Measurements from ENCODE around the gene RTEL1. TPM values are rescaled to one million over a fixed set of nuclear protein-coding genes. Genes with fewer than 3 reads are reported as not detected.

The RTEL1 gene
- total RNA-seq, 6 experiments from 2014 or later, result 9.6 to 16.3 (median 12.4) TPM

GRCh38 chr20:63734946-63735858, 77.1 kb downstream of the RTEL1 start:
- 41% methylated on average over 11 of the region's 48 CpGs for WGBS (ENCODE audit: insufficient coverage, low coverage, low lambda C conversion rate, missing lambda C conversion rate)
- TF ChIP-seq CTCF (IDR thresholded peaks at IDR 0.05) (no peak), POLR2A (IDR thresholded peaks at IDR 0.05) (no peak)
- intact Hi-C loops (cut with DNase I), result no loop called here
- ATAC-seq (peak; percentile 22 to 48 (median 36)), DNase-seq (peak; percentile 70 to 87 (median 86))
- H3K4me1 ChIP-seq, result peaks cover 0 to 13% (median 4%) of the 10 kb centered on the region in 4 donors
- H3K27me3 ChIP-seq, result no peaks in the 10 kb centered on the region
- H3K27ac ChIP-seq, result peak overlapping the region in 2 of 3 donors; percentile 50 to 91
- peak overlapping the region; percentile 65 to 92 (median 75) for H3K4me3 ChIP-seq
- H3K9me3 ChIP-seq, result no peaks in the 10 kb centered on the region
- peaks cover 0 to 3% (median 0%) of the 10 kb centered on the region in 4 donors for H3K36me3 ChIP-seq

- Histone ChIP-seq H3K9me3 (no peaks in the 10 kb centered on the region), H3K27ac (peak within 1 kb of the TSS in 2 of 3 donors; percentile 50 to 91), H3K27me3 (no peaks in the 10 kb centered on the region), H3K4me3 (peak within 1 kb of the TSS; percentile 65 to 92 (median 75)), H3K36me3 (peaks cover 0 to 3% (median 0%) of the 10 kb centered on the region in 4 donors), H3K4me1 (peaks cover 0 to 13% (median 5%) of the 10 kb centered on the region in 4 donors)
- DNase-seq (peak; percentile 79 to 94 (median 93)), ATAC-seq (peak; percentile 1 to 22 (median 10))
- intact Hi-C loops (cut with DNase I), result no loop called here
- TF ChIP-seq CTCF (IDR thresholded peaks at IDR 0.05), result no peak
- TF ChIP-seq POLR2A (IDR thresholded peaks at IDR 0.05), result no peak
- WGBS (ENCODE audit: insufficient coverage, low coverage, low lambda C conversion rate, missing lambda C conversion rate), result 27% methylated on average over 19 of the region's 31 CpGs
Observed at GRCh38 chr20:63735859-63736718, 78.0 kb downstream of the RTEL1 start, which contains the start of gene LIME1. LIME1 (plus strand) TSS chr20:63736664; CDS start chr20:63737550, 886 bp downstream.

GRCh38 chr20:63736893-63737694, 79.0 kb downstream of the RTEL1 start:
- Histone ChIP-seq H3K27ac (peak overlapping the region in 2 of 3 donors; percentile 21 to 91), H3K27me3 (no peaks in the 10 kb centered on the region), H3K9me3 (no peaks in the 10 kb centered on the region), H3K4me3 (peak overlapping the region; percentile 65 to 92 (median 75)), H3K36me3 (peaks cover 0 to 9% (median 0%) of the 10 kb centered on the region in 4 donors), H3K4me1 (peaks cover 0 to 20% (median 10%) of the 10 kb centered on the region in 4 donors)
- intact Hi-C loops (cut with DNase I), result no loop called here
- DNase-seq (peak; percentile 46 to 71 (median 71)), ATAC-seq (no peak)
- WGBS (ENCODE audit: insufficient coverage, low coverage, low lambda C conversion rate, missing lambda C conversion rate), result 0% methylated on average over 2 of the region's 30 CpGs
- no peak for TF ChIP-seq CTCF (IDR thresholded peaks at IDR 0.05)
- no peak for TF ChIP-seq POLR2A (IDR thresholded peaks at IDR 0.05)

- Histone ChIP-seq H3K9me3 (no peaks in the 10 kb centered on the region), H3K36me3 (peaks cover 0 to 15% (median 1%) of the 10 kb centered on the region in 4 donors), H3K4me1 (peaks cover 0 to 25% (median 13%) of the 10 kb centered on the region in 4 donors), H3K4me3 (peak overlapping the region; percentile 65 to 92 (median 75)), H3K27ac (peak overlapping the region in 2 of 3 donors; percentile 21 to 91), H3K27me3 (no peaks in the 10 kb centered on the region)
- WGBS (ENCODE audit: insufficient coverage, low coverage, low lambda C conversion rate, missing lambda C conversion rate), result 0% methylated on average over 2 of the region's 26 CpGs
- ATAC-seq (no peak), DNase-seq (no peak)
- intact Hi-C loops (cut with DNase I), result no loop called here
- TF ChIP-seq POLR2A (IDR thresholded peaks at IDR 0.05) (no peak), CTCF (IDR thresholded peaks at IDR 0.05) (no peak)
Observed at GRCh38 chr20:63737695-63737944, 79.5 kb downstream of the RTEL1 start.

Measured in right lobe of liver (tissue), 6 donors.